SK-N-SH (cell line): ENCODE results near the gene EGF. TPM values are rescaled to one million over a fixed set of nuclear protein-coding genes. Genes with fewer than 3 reads are reported as not detected.

ENCODE experiments used
- CTCF ChIA-PET: fragments of 300-600, 350-600 bp; formaldehyde crosslinking; extraction: SDS; loops from one replicate; lab custom pipeline; 2021; lab: Yijun Ruan, JAX
- POLR2A ChIA-PET: fragments of 350-600 bp; sonication (Branson Sonifier 250); formaldehyde crosslinking; extraction: SDS; loops from one replicate; lab custom pipeline; 2020; ENCODE audit warnings: antibody characterized with exemption, inconsistent platforms; lab: Yijun Ruan, JAX
- DNase-seq: peaks from one replicate; pipeline ENCODE4 v3.0.0; 2012
- H2AFZ ChIP-seq: fragments of 200-600 bp; sonication (generic); 2 replicates; pipeline ENCODE4 v1.8.1; 2016; ENCODE audit warnings: antibody characterized with exemption, mild to moderate bottlenecking, low read depth
- H3F3A ChIP-seq: fragments of 200-600 bp; sonication (generic); replicated peaks from 2 replicates; pipeline ENCODE3; 2016; ENCODE audit warnings: antibody characterized with exemption, mild to moderate bottlenecking; ENCODE audit not compliant: insufficient read depth
- H3K27ac ChIP-seq, 2 experiments: fragments of 200-500 bp in 1 of 2; fragments of 200-600 bp in 1 of 2; sonication (Bioruptor generic) in 1 of 2; sonication (generic), shearing (Covaris generic) in 1 of 2; 2 replicates each; pipeline versions ENCODE4 v1.5.1 to v1.6.1; 2014 to 2016; ENCODE audit warnings: low read depth in 2 of 2, inconsistent platforms in 1 of 2, low read length in 1 of 2, mild to moderate bottlenecking in 1 of 2, mixed read lengths in 1 of 2
- H3K27me3 ChIP-seq: fragments of 200-600 bp; sonication (generic), shearing (Covaris generic); 2 replicates; pipeline ENCODE4 v1.6.1; 2016; ENCODE audit warnings: mixed run types; ENCODE audit not compliant: insufficient read depth
- H3K36me3 ChIP-seq, 2 experiments: fragments of 200-500 bp in 1 of 2; fragments of 200-600 bp in 1 of 2; sonication (Bioruptor generic) in 1 of 2; sonication (generic) in 1 of 2; replicated peaks in 1 of 2; 2 replicates each; pipeline versions ENCODE3 to v1.5.1; 2014 to 2016; ENCODE audit warnings: low read length in 1 of 2, mild to moderate bottlenecking in 1 of 2; ENCODE audit not compliant: insufficient read depth in 2 of 2, control insufficient read depth in 1 of 2
- H3K4me1 ChIP-seq, 2 experiments: fragments of 200-500 bp in 1 of 2; fragments of 200-600 bp in 1 of 2; sonication (Bioruptor generic) in 1 of 2; sonication (generic), shearing (Covaris generic) in 1 of 2; 2 replicates each; pipeline versions ENCODE4 v1.5.1 to v1.6.1; 2014 to 2016; ENCODE audit warnings: low read depth in 1 of 2, low read length in 1 of 2, mixed run types in 1 of 2; ENCODE audit not compliant: insufficient read depth in 2 of 2, control insufficient read depth in 1 of 2
- H3K4me2 ChIP-seq: fragments of 200-600 bp; sonication (generic), shearing (Covaris generic); 2 replicates; pipeline ENCODE4 v1.6.1; 2017; ENCODE audit warnings: mixed run types
- H3K4me3 ChIP-seq, 2 experiments: fragments of 200-500 bp in 1 of 2; fragments of 200-600 bp in 1 of 2; sonication (Bioruptor generic) in 1 of 2; sonication (generic), shearing (Covaris generic) in 1 of 2; 2 replicates each; pipeline versions ENCODE4 v1.5.1 to v1.8.1; 2014 to 2016; ENCODE audit warnings: low read depth in 2 of 2, inconsistent platforms in 1 of 2, low read length in 1 of 2, mild to moderate bottlenecking in 1 of 2, mixed read lengths in 1 of 2, moderate library complexity in 1 of 2
- H3K79me2 ChIP-seq: fragments of 200-600 bp; sonication (generic); 2 replicates; pipeline ENCODE4 v1.8.1; 2017; ENCODE audit warnings: mild to moderate bottlenecking; ENCODE audit not compliant: insufficient read depth
- H3K9ac ChIP-seq: fragments of 200-600 bp; sonication (generic); 2 replicates; pipeline ENCODE4 v1.6.1; 2017; ENCODE audit warnings: mixed run types
- H3K9me2 ChIP-seq: fragments of 200-600 bp; sonication (generic); 2 replicates; pipeline ENCODE4 v1.6.1; 2017; ENCODE audit warnings: mixed run types
- H3K9me3 ChIP-seq: fragments of 200-600 bp; sonication (generic); 2 replicates; pipeline ENCODE4 v1.6.1; 2017; ENCODE audit warnings: mixed run types, mild to moderate bottlenecking, moderate library complexity
- H4K20me1 ChIP-seq: fragments of 200-600 bp; sonication (generic); 2 replicates; pipeline ENCODE4 v1.6.1; 2017; ENCODE audit warnings: mild to moderate bottlenecking, mixed run types; ENCODE audit not compliant: insufficient read depth
- CHD2 ChIP-seq: fragments of 150-350 bp; IDR thresholded peaks from 2 replicates; pipeline ENCODE4 v1.6.1; 2018; ENCODE audit warnings: low read length; ENCODE audit not compliant: partially characterized antibody
- ELF1 ChIP-seq: IDR thresholded peaks from 2 replicates; pipeline ENCODE4 v1.4.0; 2012
- FOSL2 ChIP-seq: IDR thresholded peaks from 2 replicates; pipeline ENCODE4 v1.4.0; 2012; ENCODE audit warnings: low read depth, mild to moderate bottlenecking, moderate library complexity, borderline replicate concordance
- GABPA ChIP-seq: IDR thresholded peaks from 2 replicates; pipeline ENCODE4 v1.4.0; 2012; ENCODE audit warnings: low read depth, mild to moderate bottlenecking
- GATA2 ChIP-seq: sonication (generic); formaldehyde crosslinking; IDR thresholded peaks from 2 replicates; pipeline ENCODE4 v1.5.0; 2020; ENCODE audit warnings: mild to moderate bottlenecking, missing genetic modification reagents
- IRF3 ChIP-seq: fragments of 150-350 bp; IDR thresholded peaks from 2 replicates; pipeline ENCODE4 v1.6.1; 2016; ENCODE audit warnings: mild to moderate bottlenecking, low read depth, low read length
- MAX ChIP-seq: IDR thresholded peaks from 2 replicates; pipeline ENCODE4 v1.4.0; 2012; ENCODE audit warnings: low read depth
- MXI1 ChIP-seq: IDR thresholded peaks from 2 replicates; pipeline ENCODE4 v1.6.1; 2012; ENCODE audit warnings: mild to moderate bottlenecking, low read depth, low read length, improper control_type of control experiment
- NFIC ChIP-seq: IDR thresholded peaks from 2 replicates; pipeline ENCODE4 v1.4.0; 2012; ENCODE audit warnings: borderline replicate concordance
- RAD21 ChIP-seq: IDR thresholded peaks from 2 replicates; pipeline ENCODE4 v1.6.1; 2012; ENCODE audit warnings: mild to moderate bottlenecking, low read length
- RCOR1 ChIP-seq: fragments of 150-350 bp; IDR thresholded peaks from 2 replicates; pipeline ENCODE4 v1.6.1; 2017; ENCODE audit warnings: antibody characterized with exemption, low read length
- TAF1 ChIP-seq: IDR thresholded peaks from 2 replicates; pipeline ENCODE4 v1.6.1; 2012; ENCODE audit warnings: low read depth, mild to moderate bottlenecking, low read length, moderate library complexity, borderline replicate concordance
- TCF12 ChIP-seq: IDR thresholded peaks from 2 replicates; pipeline ENCODE4 v1.4.0; 2012
- TEAD4 ChIP-seq: IDR thresholded peaks from 2 replicates; pipeline ENCODE4 v1.4.0; 2012; ENCODE audit warnings: mild to moderate bottlenecking, borderline replicate concordance; ENCODE audit not compliant: insufficient read depth
- USF2 ChIP-seq: fragments of 150-350 bp; IDR thresholded peaks from 2 replicates; pipeline ENCODE4 v1.6.1; 2017; ENCODE audit warnings: antibody characterized with exemption, low read length, low read depth, borderline replicate concordance
- WGBS: methylation state at CpG from one replicate; pipeline ENCODE4 v1.1.6; 2017; ENCODE audit warnings: low lambda C conversion rate; 5-methylcytosine and 5-hydroxymethylcytosine counted together
- polyA plus RNA-seq, 3 experiments: library from polyadenylated mRNA; depleted of rRNA; stranded (reverse); fragments of >200 nt; gene quantifications; 2 replicates each; pipeline ENCODE4 v1.2.3, GENCODE V29; 2012

Gene EGF
- polyA plus RNA-seq, 1 of the 3 experiments (the other 2 are of a cell fraction), result 0.89 TPM

- TF ChIP-seq FOSL2 (no peak), IRF3 (no peak), GATA2 (CRISPR knock-in tag) (no peak)
- POLR2A ChIA-PET, result no interaction called here
These were observed 94.5 kb downstream of the EGF start for GRCh38 chr4:110007217-110007616.

GRCh38 chr4:110008540-110008939 lies 95.9 kb downstream of the EGF start:
- no peaks in the 10 kb centered on the region for H3K27me3 ChIP-seq
- H2AFZ ChIP-seq, result no peak overlapping the region
- no peaks in the 10 kb centered on the region for H3K36me3 ChIP-seq
- TF ChIP-seq IRF3, result no peak
- TF ChIP-seq MXI1, result no peak
- no peak for TF ChIP-seq TAF1
- no peak for TF ChIP-seq RAD21
- no peak for TF ChIP-seq USF2
- TF ChIP-seq GABPA, result no peak
- no peak for TF ChIP-seq RCOR1
- TF ChIP-seq MAX, result no peak
- TF ChIP-seq ELF1, result no peak
- TF ChIP-seq TEAD4, result no peak
- no peak for TF ChIP-seq CHD2
- TF ChIP-seq TCF12, result no peak
- TF ChIP-seq NFIC, result no peak
- CTCF ChIA-PET, result interaction anchor here (2.2 to 19.2 kb wide), 2 partner anchors 10 to 509 kb away, joined by 12 to 591 read pairs; no protein-coding TSS in a partner anchor
- POLR2A ChIA-PET, result no interaction called here
- no peaks in the 10 kb centered on the region for H3F3A ChIP-seq
- H3K79me2 ChIP-seq, result no peaks in the 10 kb centered on the region
- 70% methylated on average over 2 of the region's 2 CpGs for WGBS
- H3K4me1 ChIP-seq, result no peaks in the 10 kb centered on the region
- H3K4me3 ChIP-seq, result no peak overlapping the region
- H3K9ac ChIP-seq, result no peak overlapping the region
- no peaks in the 10 kb centered on the region for H3K9me2 ChIP-seq
- DNase-seq, result no peak
- H4K20me1 ChIP-seq, result no peaks in the 10 kb centered on the region
- H3K4me2 ChIP-seq, result no peak overlapping the region
- no peaks in the 10 kb centered on the region for H3K9me3 ChIP-seq
- no peak overlapping the region for H3K27ac ChIP-seq

More at GRCh38 chr4:110007217-110007616, 94.5 kb downstream of the EGF start:
- H4K20me1 ChIP-seq, result no peaks in the 10 kb centered on the region
- CTCF ChIA-PET, result interaction anchor here (0.6 to 19.2 kb wide), 6 partner anchors 31 to 511 kb away, joined by 3 to 591 read pairs (median 9); no protein-coding TSS in a partner anchor
- no peak overlapping the region for H3K4me2 ChIP-seq
- no peaks in the 10 kb centered on the region for H3F3A ChIP-seq
- DNase-seq, result no peak
- H3K4me3 ChIP-seq, result no peak overlapping the region
- no peaks in the 10 kb centered on the region for H3K79me2 ChIP-seq
- H2AFZ ChIP-seq, result no peak overlapping the region
- no peaks in the 10 kb centered on the region for H3K9me2 ChIP-seq
- H3K9ac ChIP-seq, result no peak overlapping the region
- WGBS, result 92% methylated on average over 3 of the region's 3 CpGs
- no peaks in the 10 kb centered on the region for H3K27me3 ChIP-seq
- no peaks in the 10 kb centered on the region for H3K9me3 ChIP-seq
- H3K36me3 ChIP-seq, result no peaks in the 10 kb centered on the region
- H3K4me1 ChIP-seq, result no peaks in the 10 kb centered on the region
- no peak overlapping the region for H3K27ac ChIP-seq
